ENCODE results near the gene ADCY2.

ADCY2 gene

DNA sequence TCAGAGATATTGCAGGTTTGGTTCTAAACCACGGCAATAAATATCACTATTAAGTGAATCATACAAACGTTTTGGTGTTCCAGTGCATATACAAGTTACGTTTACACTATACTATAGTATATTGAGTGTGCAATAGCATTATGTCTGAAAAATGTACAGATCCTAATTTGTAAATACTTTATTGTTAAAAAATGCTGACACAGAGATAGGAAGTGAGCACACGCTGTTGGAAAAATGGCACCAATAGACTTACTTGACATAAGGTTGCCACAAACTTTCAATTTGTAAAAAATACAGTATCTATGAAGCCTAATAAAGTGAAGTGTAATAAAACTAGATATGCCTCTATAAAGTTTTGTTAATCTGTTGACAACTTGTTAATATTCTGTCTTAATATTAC is 439.0 kb downstream of the ADCY2 start:
- no peak for DNase-seq (ENCODE audit: low read depth)

DNA sequence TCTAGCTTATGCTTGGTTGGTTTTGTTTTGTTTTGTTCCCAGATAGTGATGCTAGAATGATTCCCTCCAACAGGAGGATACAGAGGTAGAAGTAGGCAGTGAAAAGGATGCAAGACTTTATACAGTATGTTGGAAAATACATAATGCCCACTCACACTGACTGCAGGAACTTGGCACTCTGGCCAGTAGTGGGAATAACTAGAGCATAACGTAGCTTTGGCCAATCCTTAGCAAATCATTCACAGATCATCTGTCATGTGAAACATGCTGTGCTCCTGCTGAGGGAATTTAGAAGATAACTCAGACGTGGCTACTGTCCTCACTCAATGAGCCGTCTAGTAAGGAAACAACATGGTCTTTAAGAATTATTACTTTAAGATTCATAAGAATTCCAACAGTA is 441.5 kb downstream of the ADCY2 start:
- no peak for DNase-seq (ENCODE audit: low read depth)

DNA sequence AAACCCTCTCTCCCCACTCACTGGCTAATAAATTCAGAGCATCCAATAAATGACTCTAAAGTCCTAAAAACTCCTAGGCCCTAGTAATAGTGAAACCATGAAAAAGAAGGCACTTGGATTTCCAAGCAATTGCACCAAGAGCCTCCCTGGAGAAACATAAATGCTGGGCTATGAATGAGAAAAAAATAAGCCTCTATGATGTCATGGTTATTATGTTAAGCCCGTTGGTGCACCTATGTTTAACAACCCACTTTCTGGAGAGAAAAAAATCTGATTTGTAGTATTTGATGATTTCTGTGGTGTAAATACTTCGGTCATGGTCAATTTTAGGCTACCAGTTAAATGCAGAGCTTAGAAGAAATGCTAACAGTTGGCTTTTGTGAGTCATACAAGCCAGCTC is 446.6 kb downstream of the ADCY2 start:
- DNase-seq (ENCODE audit: low read depth), result no peak

DNA sequence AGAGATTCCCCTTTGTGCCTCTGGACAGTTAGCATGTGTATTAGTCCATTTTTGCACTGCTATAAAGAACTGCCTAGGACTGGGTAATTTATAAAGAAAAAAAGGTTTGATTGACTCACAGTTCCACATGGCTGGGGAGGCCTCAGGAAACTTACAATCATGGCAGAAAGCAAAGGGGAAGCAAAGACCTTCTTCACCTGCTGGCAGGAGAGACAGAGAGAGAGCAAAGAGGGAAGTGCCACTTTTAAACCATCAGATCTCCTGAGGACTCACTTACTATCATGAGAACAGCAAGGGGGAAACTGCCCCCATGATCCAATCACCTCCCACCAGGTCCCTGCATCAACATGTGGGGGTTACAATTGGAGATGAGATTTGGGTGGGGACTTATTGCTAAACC is 449.0 kb downstream of the ADCY2 start:
- DNase-seq (ENCODE audit: low read depth), result no peak

DNA sequence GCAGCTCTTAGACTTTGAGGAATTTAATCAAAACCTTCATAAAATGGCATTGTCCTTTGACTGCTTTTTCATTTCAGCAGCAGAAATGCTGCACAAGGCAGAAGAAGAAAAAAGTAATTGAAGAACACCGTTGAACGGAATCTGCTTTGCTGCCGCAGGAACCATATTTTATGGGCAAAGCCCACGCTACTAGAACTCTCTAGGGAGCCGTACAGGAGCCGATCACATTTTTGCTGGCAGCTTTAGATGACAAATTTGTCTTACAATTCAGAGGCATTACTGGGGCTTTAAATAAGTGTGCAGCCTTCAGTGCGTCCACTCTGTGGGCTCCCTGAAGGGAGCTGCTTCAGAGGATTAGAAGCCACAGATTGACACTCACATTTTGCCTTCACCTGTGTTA is 449.6 kb downstream of the ADCY2 start:
- DNase-seq (ENCODE audit: low read depth), result no peak

DNA sequence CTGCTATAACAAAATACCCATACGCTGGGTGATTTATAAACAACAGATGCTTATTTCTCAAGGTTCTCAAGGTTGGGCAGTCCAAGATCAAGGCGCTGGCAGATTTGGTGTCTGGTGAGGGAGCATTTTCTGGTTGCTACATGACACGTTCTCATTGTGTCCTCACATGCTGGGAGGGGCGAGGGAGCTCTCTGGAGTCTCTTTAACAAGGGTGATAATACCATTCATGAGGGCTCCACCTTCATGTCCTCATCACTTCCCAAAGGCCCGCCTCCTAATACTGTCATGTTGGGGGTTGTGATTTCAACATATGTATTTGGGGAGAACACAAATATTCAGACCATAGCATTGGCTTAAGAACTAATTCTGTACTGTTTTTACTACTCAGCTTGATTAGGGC is 450.4 kb downstream of the ADCY2 start:
- DNase-seq (ENCODE audit: low read depth), result no peak

DNA sequence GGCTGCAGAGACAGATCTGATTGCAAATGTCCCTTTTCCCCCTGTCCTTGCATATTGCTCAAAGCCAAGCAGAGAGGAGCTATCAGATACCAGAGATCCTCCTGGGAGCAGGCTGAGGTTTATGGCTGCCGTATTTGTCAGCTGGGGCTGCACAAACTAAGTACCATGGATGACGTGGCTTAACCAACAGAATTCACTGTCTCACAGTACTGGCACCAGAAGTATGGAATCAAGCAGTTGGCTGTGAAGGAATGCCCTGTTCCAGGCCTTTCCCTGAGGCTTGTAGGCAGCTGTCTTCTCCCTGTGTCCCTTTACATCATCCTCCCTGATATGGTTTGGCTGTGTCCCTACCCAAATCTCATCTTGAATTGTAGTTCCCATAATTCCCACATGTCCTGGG is 452.4 kb downstream of the ADCY2 start:
- no peak for DNase-seq (ENCODE audit: low read depth)

DNA sequence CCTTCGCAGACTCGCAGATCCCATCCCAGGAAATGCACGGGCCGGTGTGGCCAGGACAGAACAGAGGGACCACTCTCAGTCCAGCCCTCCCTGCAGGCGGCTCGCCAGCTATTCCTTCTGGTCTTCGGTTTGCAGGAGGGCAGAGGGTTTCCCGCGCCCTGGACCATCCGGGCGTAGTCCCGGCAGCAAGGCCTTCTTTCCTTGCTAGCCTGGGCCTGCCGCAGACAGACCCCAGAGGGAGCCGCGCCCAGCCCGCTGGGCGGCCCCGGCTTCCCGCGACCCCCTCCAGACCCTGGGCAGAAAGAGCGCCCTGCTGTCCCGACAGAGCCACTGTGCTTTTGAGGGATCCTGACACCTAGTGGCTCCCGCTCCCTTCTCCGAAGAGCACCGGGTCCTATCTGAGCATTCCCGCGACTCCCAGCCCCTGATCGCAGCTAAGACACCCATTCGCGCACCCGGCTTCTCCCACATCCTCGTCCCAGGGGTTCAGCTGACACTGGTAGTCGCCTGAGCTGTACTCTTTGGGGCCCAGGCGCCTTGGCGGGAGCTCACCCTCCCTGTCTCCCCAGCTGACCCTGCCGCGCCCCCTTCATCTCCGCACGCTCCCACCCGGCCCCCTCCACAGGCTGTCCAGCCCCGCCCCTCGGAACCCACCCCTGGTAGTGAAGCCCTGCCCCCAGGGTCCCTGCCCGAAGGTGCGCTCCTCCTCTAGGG is 453.9 kb downstream of the ADCY2 start:
- no peak for DNase-seq (ENCODE audit: low read depth)

DNA sequence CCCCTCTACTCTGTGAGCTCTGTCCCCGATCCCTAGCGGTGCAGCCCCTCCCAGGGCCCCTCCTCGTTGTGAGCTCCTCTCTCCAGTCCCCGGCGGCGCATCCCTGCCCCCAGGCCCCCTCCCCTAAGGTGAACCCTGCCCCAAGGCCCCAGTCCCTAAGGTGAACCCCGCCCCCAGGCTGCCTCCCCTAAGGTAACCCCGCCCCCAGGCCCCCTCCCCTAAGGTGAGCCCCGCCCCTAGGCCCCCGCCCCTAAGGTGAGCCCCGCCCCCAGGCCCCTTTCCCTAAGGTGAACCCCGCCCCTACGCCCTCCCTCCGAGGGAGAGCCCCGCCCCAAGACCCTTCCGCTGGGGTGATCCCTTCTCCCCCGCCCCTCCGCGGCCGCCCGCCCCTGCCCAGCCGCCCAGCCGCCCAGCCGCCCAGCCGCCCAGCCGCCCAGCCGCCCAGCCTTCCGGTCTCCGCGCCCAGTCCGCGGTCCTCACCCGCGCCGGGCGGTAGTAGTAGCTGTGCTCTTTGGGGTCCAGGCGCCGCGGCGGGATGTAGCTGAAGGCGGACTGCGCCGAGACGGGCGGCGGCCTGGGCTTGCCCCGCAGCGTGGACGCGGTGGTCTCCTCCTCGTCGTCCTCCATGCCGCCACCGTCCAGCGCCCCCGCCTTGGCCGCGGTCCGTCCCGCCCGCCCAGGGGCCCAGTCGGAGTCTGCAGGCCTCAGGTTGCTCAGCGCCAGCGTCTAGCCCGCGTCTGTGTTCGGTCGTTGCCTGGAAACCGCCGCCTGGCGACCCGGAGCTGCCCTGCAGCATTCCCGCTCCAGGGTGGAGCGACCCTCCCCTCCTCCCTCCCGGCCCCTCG is 454.7 kb downstream of the ADCY2 start, which contains the start of gene CFAP90:
Gene CFAP90 (minus strand): TSS at position 739 of the 845 bp plus-strand sequence. CDS start 112 bp downstream, at position 627.
- DNase-seq (ENCODE audit: low read depth), result peak; percentile 57

DNA sequence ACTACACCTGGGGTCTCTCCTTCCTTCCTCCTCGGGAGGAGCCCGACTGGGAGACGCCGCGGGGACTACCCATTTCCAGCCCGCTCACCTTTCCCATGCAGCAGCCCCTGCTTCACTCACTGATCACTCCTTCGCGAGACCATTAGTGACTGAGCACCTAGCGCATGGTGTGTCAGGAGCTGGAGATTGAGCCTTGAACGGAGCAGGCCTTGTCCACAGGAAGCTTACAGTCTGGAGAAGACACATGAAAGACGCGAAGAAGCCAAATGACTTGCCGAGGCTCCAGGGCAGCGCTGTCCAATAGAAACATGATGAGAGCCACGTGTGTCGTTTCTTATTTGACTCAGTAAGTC is 455.3 kb downstream of the ADCY2 start:
- DNase-seq (ENCODE audit: low read depth), result no peak

DNA sequence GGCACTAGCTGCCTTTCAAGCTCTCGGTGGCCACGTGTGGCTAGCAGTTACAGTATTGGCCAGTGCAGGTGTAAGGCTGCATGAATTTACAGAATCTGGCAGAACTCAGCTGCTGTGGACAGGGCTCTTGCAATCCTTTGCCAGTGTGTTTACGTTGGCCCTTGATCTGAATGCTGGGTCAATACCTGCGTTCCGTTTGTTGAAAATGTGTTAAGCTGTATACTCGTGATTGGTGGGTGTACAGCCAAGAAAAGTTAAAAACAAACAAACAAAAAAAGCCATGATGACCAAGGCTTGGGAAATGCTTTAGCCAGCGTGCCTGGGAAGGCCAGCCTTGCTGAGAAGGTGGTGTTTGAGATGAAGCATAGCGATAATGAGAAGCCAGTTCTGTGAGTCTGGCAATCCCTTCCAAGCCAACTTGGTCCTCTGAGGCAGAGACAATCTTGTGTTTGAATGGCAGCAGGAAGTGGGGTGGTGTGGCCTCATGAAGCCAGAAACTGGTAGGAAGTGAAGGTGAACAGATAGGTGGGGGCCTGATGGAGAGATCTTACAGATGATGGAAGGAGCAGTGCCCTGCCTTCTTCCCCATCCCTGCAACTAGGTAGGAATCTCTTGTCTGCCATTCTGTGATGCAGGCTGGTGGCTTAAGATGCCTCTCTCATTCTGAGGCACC is 455.8 kb downstream of the ADCY2 start:
- DNase-seq (ENCODE audit: low read depth), result no peak

DNA sequence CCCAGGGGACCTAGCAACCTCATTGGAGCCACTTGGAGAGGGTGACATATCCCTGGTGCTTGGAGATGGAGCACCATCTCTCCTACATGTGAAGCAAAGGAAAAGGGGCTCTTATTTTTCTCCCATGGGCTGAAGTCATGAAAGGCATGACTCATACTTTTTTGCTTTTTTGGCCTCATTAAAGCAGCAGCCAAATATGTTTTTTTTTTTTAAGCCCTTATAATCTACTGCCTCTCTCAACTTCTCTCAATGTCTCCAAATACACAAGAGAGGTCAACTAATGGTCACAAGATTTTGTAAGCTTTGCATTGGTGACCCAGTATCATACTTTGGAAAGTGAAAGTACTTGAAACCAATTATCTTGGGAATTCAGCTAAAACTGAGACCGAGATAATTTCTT is 456.6 kb downstream of the ADCY2 start:
- peak; percentile 67 for DNase-seq (ENCODE audit: low read depth)

DNA sequence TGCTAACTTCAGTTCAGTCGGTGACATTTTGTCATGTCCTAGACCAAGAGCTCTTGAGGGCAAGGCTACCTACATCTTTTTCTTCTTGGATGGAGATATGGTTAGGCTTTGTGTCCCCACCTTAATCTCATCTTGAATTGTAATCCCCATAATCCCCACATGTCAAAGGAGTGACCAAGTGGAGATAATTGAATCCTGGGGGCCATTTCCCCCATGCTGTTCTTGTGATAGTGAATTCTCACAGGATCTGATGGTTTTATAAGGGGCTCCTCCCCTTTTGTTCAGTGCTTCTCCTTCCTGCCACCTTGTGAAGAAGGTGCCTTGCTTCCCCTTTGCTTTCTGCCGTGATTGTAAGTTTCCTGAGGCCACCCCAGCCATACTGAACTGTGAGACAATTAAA is 457.1 kb downstream of the ADCY2 start:
- DNase-seq (ENCODE audit: low read depth), result no peak

DNA sequence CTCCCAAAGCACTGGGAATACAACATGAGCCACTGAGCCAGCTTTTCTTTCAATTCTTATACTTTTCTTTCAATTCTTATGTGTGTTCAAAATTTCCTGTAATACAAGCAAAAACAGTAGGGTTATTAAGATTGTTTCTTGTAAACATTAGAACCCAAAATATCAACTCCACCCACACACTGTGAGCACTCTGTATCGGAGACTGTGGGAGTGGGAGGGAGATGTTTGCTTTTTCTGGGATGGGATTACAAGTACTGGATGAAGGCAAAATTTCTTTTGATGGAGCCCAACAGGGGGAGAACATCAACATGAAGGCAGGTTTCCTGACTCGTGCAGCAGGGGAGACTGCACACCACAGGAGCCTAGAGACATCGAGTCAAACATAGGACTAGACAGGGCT is 459.7 kb downstream of the ADCY2 start:
- DNase-seq (ENCODE audit: low read depth), result no peak

DNA sequence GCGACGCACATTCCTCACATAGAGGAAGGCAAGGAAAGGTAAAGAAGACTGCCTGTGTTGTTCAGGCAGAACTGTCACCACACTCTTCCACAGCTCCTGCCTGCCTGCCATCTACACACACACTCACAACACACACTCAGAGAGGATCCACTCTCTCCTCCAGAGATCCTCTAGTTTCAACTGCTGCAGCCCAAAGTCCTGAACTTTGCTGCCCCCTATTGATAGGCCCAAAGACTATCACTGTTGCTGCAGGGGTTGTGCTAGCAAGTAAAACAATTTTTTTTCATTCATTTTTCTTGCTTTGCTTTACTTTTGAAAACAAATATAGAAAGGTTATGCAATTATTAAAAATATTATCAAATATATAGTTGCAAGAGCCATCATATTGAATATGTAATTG is 460.9 kb downstream of the ADCY2 start:
- DNase-seq (ENCODE audit: low read depth), result peak; percentile 72

DNA sequence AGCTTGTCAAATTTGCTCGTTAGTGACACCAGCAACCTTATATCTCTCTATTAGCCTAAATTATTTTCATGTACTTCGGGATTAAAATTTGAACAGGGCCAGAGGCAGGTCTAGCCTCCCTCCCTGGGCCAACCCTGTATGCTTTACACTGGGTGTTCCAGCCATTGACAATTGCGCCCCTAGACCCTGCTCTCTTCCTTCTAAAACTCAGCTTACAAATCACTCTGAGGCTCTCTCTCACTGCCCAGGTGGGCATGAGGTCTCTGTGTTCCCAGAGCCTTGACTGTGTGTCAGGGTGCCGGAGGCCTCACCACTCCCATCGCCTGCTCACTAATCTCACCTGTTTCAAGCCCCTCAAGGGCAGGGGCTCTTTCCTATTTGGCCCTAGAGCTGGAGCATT is 461.4 kb downstream of the ADCY2 start:
- DNase-seq (ENCODE audit: low read depth), result no peak

DNA sequence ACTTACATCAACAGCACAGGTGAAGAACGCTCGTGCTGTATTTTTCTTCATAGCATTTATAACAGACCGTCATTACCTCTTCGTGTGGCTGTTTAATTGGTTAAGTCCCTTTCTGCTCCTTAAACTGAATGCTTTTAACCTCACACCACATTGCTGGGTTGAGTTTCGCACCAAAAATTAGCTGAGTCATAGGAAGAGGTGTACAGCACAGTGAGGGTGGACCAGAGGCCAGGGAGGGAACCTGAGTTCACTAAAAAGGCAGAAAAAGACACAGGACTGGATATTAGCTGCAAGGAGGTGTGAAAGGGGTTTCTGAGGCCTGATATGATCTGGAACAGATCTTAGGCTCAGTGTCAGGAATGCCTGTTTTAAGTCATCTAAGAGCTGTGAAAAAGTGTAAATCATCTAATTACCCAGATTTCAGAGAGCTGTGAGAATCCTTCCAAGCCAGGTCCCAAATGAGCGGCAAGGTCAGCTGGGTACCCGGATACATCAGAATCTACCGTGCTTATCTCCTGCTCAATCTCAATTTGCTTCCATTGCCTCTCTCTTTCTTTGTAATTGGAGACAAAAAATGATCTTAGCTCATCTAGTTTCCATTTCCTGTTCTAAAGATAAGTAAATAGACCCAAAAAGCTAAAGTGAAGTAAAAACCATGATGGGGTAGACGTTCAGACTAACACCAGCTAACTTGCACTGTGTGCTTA is 462.1 kb downstream of the ADCY2 start:
- no peak for DNase-seq (ENCODE audit: low read depth)

DNA sequence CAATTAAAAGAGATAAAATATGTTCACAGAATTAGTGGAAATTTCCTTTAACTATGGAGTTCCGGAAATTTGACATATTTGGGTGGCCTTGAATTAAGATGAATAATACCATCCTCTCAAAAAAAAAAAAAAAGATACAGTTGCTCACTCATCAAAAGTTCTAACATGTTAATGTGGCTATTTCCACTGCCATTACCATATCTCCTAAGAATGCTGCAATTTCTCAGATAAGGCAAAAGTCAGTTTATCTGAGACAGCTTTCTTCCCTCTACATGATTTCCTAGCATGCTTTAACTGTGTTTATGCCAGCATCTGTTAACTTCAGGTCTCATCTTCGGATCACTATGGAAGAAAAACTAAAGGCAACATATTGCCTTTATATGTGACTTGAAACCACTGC is 470.3 kb downstream of the ADCY2 start:
- DNase-seq (ENCODE audit: low read depth), result no peak

DNA sequence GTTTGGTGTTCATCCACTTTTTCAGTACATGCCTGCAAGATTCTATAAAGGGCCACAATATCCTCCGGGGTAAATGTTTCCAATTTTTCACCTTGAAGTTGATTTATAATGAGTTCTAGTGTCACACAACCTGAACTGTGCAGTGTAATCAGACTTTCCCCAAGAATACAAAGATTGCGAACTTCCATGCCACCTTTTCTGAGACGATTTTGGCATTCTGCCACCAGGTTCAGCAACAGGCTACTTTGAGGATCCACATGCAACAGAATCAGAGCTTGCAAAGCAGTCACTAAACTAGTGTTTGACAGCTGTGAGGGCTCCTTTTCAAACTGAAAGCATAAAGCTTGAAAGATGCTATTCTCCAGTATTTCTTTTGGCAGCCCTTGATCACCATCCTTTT is 471.3 kb downstream of the ADCY2 start:
- DNase-seq (ENCODE audit: low read depth), result no peak

DNA sequence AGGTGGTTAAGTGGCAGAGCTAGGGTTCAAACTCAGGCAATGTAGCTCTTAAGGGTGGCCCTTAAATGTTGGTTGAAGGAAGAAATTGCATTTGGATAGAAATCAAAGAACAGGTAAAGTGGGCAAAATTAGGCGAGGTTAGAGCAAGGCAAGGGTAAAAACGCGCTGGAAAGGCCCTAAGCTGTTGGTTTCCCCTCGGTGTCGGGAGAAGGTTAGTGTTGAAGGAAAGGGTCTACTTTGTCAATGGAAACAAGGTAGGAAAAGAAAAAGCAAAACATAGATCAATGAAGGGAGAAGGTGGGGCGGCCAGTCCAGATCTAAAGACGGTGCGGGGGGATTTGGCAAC is 472.5 kb downstream of the ADCY2 start:
- no peak for DNase-seq (ENCODE audit: low read depth)

DNA sequence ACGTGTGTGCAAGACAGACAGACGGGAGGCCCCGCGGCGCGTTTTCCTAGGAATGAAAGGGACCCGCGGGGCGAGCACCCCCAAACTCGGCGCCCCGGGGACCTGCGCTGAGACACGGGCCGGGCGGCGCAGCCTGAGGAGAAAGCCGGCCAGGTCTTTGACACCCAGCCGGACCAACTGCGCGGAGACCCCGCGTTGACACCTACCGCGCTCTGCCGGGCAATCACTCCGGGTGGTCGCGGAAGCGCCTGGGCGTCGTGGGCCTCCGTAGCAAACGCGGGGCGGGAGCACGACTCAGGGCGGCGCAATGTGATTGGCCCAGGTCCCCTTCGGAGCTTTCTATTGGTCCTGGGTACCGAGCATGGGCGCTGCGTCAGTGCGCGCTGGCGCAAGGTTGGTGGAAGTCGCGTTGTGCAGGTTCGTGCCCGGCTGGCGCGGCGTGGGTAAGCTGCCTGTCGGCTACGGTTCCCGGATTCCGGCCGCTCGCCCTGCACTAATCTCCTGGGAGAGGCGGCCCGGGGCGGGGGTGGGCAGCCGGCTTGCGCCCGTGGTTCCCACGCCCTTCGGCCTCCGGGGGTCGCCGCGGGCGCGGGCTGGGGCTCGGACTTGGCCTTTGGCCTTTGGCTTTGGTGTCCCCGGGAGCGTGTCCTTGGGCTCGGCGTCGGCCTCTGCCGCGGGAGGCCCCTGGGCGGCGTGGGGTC is 473.0 kb downstream of the ADCY2 start, which contains the start of the genes FASTKD3 and MTRR:
Gene FASTKD3 (minus strand): TSS at position 259 of the 701 bp plus-strand sequence. CDS start 948 bp downstream, outside the sequence.
Gene MTRR (plus strand): TSS at position 376 of the 701 bp plus-strand sequence. CDS start 1,647 bp downstream, outside the sequence.
- DNase-seq (ENCODE audit: low read depth), result peak; percentile 94
